SK-N-MC (cell line): Measurements from ENCODE around the gene UQCRFS1.

Experiments used
- EZH2 ChIP-seq: fragments of 200-600 bp; sonication (generic); IDR thresholded peaks from one replicate; pipeline ENCODE4 v1.6.1; 2017; ENCODE audit warnings: antibody characterized with exemption
- FOXP2 ChIP-seq: optimal IDR thresholded peaks from 2 replicates; pipeline ENCODE3; 2011; ENCODE audit warnings: mild to moderate bottlenecking, moderate library complexity; ENCODE audit not compliant: insufficient read depth; ENCODE audit errors: extremely low read length, control extremely low read depth
- POLR2AphosphoS5 ChIP-seq: IDR thresholded peaks from 2 replicates; pipeline ENCODE4 v1.6.1; 2012; ENCODE audit warnings: mild to moderate bottlenecking, low read depth, low read length, borderline replicate concordance

DNA sequence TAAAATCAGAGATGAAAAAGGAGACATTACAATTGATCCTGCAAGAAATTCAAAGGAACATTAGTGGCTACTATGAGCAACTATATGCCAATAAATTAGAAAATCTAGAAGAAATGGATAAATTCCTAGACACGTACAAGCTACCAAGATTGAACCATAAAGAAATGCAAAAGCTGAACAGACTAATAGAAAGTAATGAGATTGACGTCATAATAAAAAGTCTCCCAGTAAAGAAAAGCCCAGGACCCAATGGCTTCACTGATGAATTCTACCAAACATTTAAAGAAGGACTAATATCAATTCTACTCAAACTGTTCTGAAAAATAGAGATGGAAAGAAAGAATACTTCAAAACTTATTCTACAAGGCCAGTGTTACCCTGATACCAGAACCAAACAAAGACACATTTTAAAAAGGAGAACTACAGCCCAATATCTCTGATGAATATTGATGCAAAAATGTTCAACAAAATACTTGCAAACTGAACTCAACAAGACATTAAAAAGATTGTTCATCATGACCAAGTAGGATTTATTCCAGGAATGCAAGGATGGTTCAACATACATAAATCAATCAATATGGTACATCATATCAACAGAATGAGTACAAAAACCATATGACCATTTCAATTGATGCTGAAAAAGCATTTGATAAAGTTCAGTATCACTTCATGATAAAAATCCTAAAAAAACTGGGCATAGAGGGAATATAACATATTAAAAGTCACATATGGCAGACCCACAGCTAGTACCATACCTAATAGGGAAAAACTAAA, 35.8 kb downstream of the UQCRFS1 start:
- TF ChIP-seq EZH2: no peak
- TF ChIP-seq POLR2AphosphoS5: no peak
- TF ChIP-seq FOXP2: no peak
